NCI-H446 (cell line): Measurements from ENCODE around the gene ZNF516.

Experiments
- DNase-seq, 2 experiments: peaks; one replicate each; lab custom pipeline; 2025; lab: John Stamatoyannopoulos, UW

ZNF516 gene

GRCh38 chr18:76397631-76398030, 97.4 kb downstream of the ZNF516 start:
- no peak for DNase-seq

DNA sequence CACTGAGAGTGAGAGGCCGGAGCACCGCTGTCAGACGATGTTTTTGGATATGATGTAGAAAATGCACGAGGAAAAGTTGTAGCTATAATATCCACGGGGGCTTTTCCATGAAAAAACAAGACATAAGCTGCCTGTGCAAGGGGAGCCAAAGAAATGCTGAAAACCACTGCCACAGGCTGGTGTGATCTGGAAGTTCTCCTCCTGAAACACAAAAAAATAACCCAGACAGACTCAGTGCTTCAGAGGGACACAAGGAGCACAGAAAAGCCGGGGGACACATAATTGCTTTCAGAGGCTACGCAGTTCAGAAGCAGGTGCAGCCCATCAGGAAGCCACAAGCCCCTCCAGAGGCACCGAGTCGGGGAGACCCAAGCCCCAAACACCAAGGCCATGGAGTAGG, 98.2 kb downstream of the ZNF516 start:
- no peak for DNase-seq

GRCh38 chr18:76395609-76396008, 99.4 kb downstream of the ZNF516 start:
- no peak for DNase-seq

- no peak for DNase-seq
Measured at GRCh38 chr18:76394780-76395476, 100.1 kb downstream of the ZNF516 start.

GRCh38 chr18:76392349-76392748, 102.7 kb downstream of the ZNF516 start:
- DNase-seq = no peak

DNA sequence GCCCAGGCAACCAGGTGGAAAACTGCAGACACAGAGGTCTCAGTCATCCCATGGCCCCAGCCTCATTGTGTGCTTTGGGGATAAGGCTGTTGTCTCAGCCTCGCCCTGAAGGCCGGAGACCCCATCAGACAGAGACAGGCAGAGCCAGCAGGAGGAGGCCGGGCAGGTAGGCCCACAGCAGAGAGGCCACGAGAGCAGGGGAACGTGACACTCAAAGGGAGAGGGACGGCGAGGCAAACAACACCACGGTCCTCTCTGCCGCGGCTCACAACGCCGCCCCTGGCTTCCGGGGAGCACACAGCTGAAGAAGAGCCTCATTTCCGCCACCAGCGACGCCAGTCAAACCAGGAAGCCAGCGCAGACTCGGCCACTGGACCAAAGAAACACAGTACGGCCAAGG, 103.3 kb downstream of the ZNF516 start:
- DNase-seq = no peak

DNA sequence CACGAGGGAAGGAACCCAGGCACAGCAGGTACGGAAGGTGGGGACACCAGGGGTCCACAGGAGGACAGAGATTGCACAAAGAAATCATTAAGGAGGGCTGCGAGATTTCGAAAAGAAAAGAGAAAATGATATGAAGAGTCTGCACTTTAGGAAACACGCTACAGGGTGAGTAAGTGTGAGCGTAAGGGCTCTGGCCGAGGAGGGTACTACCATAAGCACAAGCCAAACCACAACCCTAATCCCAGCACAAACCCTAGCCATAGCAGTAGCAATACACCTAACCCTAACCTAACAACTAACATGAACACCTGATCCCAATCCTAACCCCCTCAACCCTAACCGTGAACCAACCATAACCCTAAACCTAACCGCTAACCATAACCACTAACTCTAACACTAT, 104.0 kb downstream of the ZNF516 start:
- DNase-seq = no peak

DNA sequence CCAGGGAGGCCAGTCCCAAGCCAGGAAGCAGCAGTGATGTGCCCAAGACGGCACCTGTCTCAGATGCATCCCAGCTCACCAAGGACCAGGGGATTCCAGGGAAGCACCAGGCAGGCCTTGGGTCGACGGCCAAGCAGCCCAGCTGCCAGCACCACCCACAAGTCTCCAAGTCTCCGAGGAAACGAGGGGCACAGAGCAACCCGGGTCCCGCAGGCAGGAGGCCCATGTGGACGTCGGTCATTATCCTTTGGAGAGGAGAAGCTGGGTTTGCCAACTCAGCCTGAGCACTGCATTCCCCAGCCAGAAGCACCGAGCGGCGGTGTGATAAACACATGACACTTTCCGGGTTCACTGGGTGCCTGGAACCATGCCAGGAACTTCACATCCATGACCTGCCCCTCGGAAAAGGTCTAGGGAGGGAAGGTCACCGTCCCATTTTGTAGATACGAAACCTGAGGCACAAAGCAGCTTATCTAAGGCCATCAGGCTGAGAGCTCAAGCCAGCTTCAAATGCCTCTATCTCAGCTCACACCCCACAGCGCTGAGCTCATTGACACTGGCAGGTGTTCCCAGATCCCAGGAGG, 104.5 kb downstream of the ZNF516 start:
- DNase-seq = no peak

- DNase-seq = no peak
Measured at GRCh38 chr18:76389716-76390115, 105.3 kb downstream of the ZNF516 start.

GRCh38 chr18:76388891-76389423, 106.1 kb downstream of the ZNF516 start:
- DNase-seq = no peak

DNA sequence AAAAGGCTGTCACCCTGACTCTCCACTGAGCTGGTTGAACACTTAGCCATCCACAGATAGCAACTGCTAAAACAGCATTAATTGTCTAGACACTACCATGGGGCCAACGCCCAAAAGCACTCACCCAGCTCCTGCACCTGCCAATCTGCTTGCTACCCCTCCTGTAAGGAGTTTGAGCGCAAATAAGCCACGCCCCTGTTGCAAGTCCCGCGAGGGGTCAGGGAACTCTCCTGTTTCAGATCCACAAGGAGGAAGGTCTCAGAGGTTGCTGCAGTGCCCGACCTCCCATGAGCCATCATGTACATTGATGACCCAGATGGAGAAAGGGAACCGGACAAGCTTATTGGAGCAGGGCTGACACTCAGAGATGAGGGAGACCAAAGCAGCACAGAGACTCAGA, 106.8 kb downstream of the ZNF516 start:
- no peak for DNase-seq

GRCh38 chr18:76387608-76388007, 107.4 kb downstream of the ZNF516 start:
- no peak for DNase-seq

- DNase-seq = no peak
Measured at GRCh38 chr18:76386886-76387285, 108.2 kb downstream of the ZNF516 start.

- no peak for DNase-seq
Measured at GRCh38 chr18:76386071-76386470, 109.0 kb downstream of the ZNF516 start.

DNA sequence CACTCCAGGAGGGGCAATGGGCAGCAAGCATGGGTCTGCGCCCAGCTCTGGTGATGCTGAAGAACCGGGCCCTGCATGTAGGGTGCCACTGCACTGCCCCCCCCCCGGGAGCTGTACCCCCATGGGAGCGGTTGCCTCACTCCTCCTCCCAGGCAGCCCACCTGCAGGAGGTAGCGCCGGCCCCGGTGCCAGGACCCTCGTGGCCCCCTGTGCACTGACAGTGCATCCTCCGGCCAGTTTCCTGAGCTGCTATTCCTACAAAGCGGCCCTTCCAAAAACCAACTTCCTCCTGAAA, 109.4 kb downstream of the ZNF516 start:
- DNase-seq = no peak

DNA sequence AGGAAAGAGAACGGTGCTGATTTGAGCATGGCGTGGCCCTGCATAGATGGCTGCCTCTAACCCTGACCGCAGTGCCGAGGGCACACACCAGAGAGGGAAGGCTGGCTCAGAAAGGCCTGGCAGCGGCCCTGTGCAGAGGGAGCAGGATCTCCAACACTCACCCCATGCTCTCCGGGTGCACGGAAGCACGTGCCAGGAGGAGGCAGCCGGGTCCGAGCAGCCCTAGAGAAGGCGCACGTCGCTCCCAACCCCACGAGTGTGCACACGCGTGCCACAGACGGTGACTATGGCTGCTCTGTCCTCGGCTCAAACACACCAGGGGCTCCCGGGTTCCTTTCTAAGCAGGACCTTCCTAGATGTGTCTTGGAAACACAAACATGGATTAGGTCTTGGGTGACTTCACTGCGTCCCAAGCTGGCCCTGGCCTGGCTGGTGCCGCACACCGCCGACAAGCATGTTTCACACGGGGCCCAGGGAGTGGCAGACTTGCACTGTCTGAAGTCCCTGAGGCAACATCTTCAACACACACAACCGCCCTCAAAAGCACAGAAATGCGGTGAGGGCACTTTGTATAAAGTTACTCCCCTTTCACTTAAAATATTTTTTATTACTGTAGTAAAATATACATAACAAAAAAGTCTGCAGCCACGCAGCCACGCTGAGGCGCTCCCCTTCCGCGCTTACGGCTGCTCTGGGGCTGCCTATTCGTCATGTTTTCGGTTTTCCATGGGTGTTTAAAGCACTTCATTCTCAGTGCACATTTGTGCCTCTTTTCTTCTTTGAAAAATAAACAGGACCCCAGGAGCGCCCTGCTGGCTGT, 110.0 kb downstream of the ZNF516 start:
- DNase-seq = no peak

GRCh38 chr18:76384114-76384790, 110.8 kb downstream of the ZNF516 start:
- DNase-seq = no peak

DNA sequence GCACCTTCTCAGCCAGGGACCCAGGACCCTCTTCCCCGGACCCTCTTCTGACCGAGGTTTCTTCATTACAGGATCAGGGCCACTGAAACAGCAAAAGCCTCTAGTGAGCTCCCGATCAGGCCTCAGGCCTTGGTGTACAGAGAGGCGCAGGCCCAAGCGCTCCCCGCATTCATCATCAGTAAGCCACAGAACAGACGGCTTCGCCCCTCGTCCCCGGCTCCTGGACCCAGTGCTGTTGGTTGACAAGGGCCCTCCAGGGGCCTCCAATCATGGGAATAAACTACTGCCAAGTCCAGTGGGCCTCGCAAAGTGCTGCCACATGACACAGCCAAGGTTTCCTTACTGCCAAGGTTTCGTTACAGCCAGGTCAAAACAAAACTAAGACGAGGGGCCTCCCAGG, 111.4 kb downstream of the ZNF516 start:
- no peak for DNase-seq

- no peak for DNase-seq
Measured at GRCh38 chr18:76382275-76382674, 112.8 kb downstream of the ZNF516 start.

DNA sequence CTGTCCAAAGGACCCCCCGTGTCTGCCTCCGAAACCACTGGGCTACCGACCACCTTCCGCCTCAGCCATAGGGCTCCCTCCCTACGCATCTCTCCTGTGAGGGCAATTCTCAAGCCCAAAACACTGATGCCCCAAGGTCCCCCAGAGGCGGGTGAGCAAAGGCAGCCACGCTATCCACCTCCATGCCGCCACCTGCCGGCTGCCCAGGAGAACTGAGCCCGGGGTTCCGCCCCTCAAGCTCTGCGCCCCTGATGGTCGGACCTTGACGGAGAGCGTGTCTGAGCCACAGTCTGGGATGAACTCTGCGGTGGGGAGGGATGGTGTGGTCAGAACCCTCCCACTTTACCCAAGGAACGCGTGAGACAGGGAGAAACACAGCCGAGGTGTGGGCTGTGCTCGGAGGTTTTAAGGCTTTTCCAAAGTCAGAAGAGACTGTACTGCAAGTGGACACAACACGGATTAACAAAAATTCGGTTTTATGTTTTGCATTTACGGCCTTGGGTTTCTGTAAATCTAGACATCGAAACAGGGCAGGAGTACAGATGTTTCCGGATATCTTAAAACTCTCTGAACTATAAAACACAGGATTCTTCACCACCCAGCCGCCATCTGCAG, 114.1 kb downstream of the ZNF516 start:
- DNase-seq = peak in 1 of 2 experiments; percentile 14

- no peak for DNase-seq
Measured at GRCh38 chr18:76380127-76380729, 114.8 kb downstream of the ZNF516 start.
